TTC549 (cell line): ENCODE data around the gene CYRIA.

ENCODE experiments used
- FAIRE-seq: peaks from 2 replicates; lab custom pipeline; 2012; peaks lifted over from hg19 to GRCh38; lab: Jason Lieb, UNC

CYRIA gene

GRCh38 chr2:16649353-16650286 is 16.0 kb downstream of the CYRIA start:
- no peak for FAIRE-seq

- no peak for FAIRE-seq
Observed at GRCh38 chr2:16647992-16648617, 17.5 kb downstream of the CYRIA start.

- no peak for FAIRE-seq
Observed at GRCh38 chr2:16645775-16646559, 19.7 kb downstream of the CYRIA start.

GRCh38 chr2:16645088-16645487 is 20.5 kb downstream of the CYRIA start:
- no peak for FAIRE-seq

GRCh38 chr2:16644221-16644925 is 21.3 kb downstream of the CYRIA start:
- FAIRE-seq: no peak

GRCh38 chr2:16643099-16643498 is 22.5 kb downstream of the CYRIA start:
- FAIRE-seq: no peak

- FAIRE-seq: no peak
Observed at GRCh38 chr2:16642088-16642487, 23.5 kb downstream of the CYRIA start.

- no peak for FAIRE-seq
Observed at GRCh38 chr2:16641509-16641908, 24.1 kb downstream of the CYRIA start.

GRCh38 chr2:16640867-16641266 is 24.8 kb downstream of the CYRIA start:
- FAIRE-seq: no peak

- FAIRE-seq: no peak
Observed at GRCh38 chr2:16640001-16640700, 25.5 kb downstream of the CYRIA start.

- FAIRE-seq: no peak
Observed at GRCh38 chr2:16639431-16639830, 26.2 kb downstream of the CYRIA start.

- FAIRE-seq: no peak
Observed at GRCh38 chr2:16638946-16639345, 26.7 kb downstream of the CYRIA start.

- FAIRE-seq: no peak
Observed at GRCh38 chr2:16637304-16637703, 28.3 kb downstream of the CYRIA start.

GRCh38 chr2:16635791-16636699 is 29.6 kb downstream of the CYRIA start:
- FAIRE-seq: no peak

- FAIRE-seq: no peak
Observed at GRCh38 chr2:16633621-16634430, 31.8 kb downstream of the CYRIA start.

GRCh38 chr2:16632598-16632997 is 33.0 kb downstream of the CYRIA start:
- FAIRE-seq: no peak

GRCh38 chr2:16630463-16630862 is 35.2 kb downstream of the CYRIA start:
- no peak for FAIRE-seq

- no peak for FAIRE-seq
Observed at GRCh38 chr2:16629770-16630169, 35.9 kb downstream of the CYRIA start.

GRCh38 chr2:16629044-16629443 is 36.6 kb downstream of the CYRIA start:
- FAIRE-seq: no peak

GRCh38 chr2:16628314-16628713 is 37.3 kb downstream of the CYRIA start:
- no peak for FAIRE-seq
